HG02763 (cell line): Measurements from ENCODE around the gene KLLN.
"Not testable (repeated sequence)": the region's sequence is repeated elsewhere in the genome, so short reads cannot be mapped to it uniquely, and the experiment has no call there.

Experiments
- ATAC-seq: cut with Tn5 transposase; IDR thresholded peaks from one replicate; pipeline ENCODE4 v1.9.1; 2021; ENCODE audit warnings: mild to moderate bottlenecking, moderate library complexity; ENCODE audit not compliant: unreplicated experiment

The KLLN gene

DNA sequence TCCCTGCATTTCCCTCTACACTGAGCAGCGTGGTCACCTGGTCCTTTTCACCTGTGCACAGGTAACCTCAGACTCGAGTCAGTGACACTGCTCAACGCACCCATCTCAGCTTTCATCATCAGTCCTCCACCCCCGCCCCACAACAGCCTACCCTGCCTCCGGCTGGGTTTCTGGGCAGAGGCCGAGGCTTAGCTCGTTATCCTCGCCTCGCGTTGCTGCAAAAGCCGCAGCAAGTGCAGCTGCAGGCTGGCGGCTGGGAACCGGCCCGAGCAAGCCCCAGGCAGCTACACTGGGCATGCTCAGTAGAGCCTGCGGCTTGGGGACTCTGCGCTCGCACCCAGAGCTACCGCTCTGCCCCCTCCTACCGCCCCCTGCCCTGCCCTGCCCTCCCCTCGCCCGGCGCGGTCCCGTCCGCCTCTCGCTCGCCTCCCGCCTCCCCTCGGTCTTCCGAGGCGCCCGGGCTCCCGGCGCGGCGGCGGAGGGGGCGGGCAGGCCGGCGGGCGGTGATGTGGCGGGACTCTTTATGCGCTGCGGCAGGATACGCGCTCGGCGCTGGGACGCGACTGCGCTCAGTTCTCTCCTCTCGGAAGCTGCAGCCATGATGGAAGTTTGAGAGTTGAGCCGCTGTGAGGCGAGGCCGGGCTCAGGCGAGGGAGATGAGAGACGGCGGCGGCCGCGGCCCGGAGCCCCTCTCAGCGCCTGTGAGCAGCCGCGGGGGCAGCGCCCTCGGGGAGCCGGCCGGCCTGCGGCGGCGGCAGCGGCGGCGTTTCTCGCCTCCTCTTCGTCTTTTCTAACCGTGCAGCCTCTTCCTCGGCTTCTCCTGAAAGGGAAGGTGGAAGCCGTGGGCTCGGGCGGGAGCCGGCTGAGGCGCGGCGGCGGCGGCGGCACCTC is at the start of gene KLLN, which contains the start of gene PTEN:
KLLN (minus strand) TSS at position 481 of the 891 bp plus-strand sequence. CDS start 1,046 bp downstream, outside the sequence.
PTEN (plus strand) TSS at position 573 of the 891 bp plus-strand sequence. CDS start 845 bp downstream, outside the sequence.
- peak; percentile 34 for ATAC-seq

- not testable (repeated sequence) for ATAC-seq
Measured at GRCh38 chr10:87903396-87903795, 40.1 kb upstream of the KLLN start.

- ATAC-seq = not testable (repeated sequence)
Measured at GRCh38 chr10:87897957-87898356, 34.6 kb upstream of the KLLN start.

DNA sequence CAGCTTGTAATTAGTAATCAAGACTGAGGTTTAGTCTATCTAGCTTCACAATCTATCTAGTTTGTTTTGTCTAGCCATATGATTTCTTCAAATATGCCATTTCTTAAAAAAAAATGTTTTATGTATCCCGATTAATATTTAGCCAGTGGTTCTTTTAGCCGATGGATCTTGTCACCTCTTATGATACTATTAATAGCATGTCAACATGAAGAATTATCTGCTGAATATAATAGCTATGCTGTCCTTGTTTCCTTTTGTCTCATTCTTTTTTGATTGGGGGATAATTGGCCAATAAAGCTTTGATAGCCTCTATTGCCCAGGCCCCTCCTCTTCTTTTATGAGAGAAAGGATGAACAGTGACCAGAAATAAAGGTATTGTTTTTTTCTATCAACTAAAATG is 32.9 kb upstream of the KLLN start:
- ATAC-seq = no peak

- ATAC-seq = no peak
Measured at GRCh38 chr10:87895430-87895829, 32.1 kb upstream of the KLLN start.

- ATAC-seq = no peak
Measured at GRCh38 chr10:87887548-87888289, 24.4 kb upstream of the KLLN start.

DNA sequence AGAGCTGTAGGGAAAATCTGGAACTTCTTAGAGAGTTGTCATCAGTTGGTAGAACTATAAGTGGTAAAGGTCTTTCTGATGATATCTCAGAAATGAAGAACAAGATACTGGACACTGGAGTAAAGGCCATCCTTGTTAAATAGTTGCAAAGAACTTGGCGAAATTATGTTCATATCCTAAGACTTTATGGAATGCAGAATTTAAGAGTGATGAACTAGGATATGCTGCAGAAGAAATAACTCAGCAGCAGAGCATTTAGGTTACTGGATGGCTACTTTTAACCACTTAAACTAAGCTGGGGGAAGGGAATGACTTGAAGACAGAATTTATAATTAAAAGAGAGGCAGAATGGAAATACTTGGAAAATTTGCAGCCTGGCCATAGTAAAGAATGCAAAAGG is 23.8 kb upstream of the KLLN start:
- ATAC-seq = no peak

GRCh38 chr10:87886635-87887034 is 23.3 kb upstream of the KLLN start:
- ATAC-seq = no peak

DNA sequence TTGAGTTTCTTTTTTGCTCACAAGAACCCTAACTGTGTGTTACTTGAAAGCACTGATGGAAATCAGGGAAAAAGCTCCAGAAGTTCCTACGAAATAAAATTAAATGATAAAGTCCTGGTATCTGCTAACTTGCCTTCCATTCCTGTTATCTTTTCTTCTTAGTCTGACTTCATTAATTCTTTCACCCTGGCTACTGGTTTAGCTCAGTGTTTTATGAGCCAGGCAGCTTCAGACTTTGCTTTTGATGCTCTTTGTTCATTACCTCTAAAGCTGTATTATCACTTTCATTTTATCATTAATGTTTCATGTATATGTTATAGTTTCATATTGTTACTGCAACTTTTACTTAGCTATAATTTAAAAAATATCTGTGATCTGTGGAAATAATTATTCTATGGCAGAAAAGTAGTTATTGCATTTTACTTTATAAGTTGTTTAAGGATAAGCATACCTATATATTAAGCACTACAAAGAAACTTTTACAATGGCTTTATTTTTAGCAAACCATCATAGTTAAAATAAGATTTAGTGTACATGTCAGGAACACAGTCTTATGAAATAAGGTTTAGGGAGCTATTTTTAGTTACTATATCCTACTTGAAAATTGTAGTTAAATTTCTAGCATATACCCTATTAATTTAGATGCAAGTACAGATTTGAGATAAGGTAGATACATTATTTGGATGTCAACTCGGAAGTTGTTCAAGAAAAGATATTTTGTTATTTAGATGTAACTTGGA is 19.4 kb upstream of the KLLN start:
- no peak for ATAC-seq

DNA sequence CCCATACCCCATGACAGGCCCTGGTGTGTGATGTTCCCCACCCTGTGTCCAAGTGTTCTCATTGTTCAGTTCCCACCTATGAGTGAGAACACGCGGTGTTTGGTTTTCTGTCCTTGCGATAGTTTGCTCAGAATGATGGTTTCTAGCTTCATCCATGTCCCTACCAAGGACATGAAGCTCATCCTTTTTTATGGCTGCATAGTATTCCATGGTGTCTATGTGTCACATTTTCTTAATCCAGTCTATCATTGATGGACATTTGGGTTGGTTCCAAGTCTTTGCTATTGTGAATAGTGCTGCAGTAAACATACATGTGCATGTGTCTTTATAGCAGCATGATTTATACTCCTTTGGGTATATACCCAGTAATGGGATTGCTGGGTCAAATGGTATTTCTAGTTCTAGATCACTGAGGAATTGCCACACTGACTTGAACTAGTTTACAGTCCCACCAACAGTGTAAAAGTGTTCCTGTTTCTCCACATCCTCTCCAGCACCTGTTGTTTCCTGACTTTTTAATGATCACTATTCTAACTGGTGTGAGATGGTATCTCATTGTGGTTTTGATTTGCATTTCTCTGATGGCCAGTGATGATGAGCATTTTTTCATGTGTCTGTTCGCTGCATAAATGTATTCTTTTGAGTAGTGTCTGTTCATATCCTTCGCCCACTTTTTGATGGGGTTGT is 18.2 kb upstream of the KLLN start:
- not testable (repeated sequence) for ATAC-seq

DNA sequence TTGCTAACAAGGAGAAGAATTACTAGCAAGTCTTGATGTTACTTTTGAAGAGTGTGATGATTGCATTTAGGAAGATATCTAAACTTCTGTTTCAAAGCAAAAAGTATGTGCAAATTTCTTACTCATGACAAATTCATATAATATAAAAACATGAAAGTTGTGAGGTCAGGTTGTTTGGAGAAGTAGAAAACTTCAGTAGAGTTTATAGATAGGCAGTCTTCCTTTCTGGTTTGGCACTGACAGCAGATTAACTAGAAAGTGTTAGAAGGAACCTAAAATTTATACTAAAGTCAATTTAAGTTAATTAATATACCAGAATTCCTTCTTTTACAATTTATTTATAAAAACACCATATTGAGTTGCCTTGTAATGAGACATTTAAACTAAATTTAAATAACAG is 17.0 kb upstream of the KLLN start:
- ATAC-seq = no peak

DNA sequence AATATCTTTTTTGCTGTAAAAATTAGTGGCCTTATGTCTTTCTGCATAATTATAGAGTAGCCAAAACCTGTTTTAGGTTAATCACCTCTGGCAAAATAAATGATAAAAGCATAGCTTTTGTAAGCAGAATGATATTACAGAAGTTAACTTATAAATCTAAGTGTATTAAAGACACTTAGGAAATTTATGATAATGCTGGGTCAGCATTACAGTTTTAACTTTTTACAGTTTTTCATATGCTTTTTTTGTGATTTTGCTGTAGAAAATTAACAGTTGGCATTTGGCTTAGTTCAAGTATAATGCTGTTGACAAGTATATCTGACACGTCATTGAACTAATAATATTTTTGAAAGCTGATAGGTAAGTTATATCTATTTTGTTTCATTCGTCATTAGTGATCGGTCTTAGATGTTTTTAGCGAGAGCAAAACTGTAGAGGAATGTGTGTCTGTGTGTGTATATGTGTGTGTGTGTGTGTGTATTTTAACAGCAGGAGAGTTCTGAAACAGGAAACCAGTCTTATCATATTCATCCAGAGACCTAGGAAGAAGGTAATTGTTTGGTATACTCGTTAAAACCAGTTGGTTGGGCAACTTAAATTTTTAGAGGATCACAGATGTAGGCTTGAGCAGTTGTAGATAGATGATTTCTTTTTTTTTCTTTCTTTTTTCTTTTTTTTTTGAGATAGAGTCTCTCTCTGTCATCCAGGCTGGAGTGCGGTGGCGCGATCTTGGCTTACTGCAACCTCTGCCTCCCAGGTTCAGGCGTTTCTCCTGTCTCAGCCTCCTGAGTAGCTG is 15.5 kb upstream of the KLLN start:
- ATAC-seq = no peak

DNA sequence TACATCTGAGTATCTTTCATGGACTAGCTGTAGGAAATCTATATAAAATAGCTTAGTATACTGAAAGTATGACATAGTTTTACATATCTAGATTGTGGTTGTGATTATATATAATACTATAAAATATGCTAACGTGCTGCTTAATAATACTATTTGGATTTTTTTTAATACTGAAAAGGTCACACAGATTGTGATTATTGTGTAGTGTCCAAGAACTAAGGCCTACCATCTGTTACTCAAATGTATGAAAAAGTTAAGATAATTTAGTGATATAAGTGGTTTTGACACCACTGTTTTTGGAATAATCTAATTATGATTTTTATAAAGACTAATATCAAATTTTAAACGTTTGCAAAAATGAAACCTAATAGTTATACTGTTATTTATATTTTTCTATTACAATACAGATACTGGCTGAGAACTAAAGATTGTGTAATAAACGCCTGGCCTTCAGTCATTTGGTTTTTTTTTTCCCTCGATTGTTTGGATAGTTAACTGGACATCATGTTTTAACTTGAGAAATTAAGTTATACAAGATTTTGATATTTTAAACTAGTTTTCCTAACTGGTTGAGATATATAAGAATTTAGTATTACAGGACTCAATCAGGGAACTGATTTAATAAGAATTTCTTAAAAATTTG is 12.7 kb upstream of the KLLN start:
- no peak for ATAC-seq

DNA sequence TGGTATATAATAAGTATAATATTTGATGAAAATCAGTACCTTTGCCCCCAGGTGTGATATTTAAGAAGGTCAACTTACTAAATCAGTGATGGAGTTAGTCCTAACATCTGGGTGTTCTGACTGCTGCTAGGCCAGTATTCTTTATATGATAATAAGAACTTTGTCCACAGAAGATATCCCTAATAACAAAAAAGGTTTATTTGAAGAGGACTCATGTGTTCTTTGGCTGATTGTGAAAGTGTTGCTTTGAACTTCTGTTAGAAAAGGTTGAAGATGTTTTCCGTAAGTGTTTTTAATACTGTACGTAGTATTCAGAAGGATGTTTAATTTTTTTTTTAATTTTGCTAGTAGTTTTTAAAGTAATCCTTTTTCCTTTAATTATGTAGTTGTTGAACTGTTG is 10.3 kb upstream of the KLLN start:
- no peak for ATAC-seq

DNA sequence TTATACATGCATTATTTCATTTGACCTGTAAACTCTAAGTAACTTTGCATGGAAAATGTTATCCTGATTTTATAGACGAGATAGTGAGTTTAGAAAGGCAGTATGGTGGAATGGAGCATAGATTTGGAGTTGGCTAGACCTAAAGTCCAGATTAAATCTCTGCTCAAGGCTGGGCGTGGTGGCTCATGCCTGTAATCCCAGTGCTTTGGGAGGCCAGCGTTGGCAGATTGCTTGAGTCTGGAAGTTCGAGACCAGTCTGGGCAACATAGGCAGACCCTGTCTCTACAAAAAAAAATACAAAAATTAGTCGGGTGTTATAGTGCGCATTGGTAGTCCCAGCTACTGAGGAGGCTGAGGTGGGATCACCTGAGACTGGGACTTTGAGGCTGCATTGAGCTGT is 9.5 kb upstream of the KLLN start:
- ATAC-seq = no peak

DNA sequence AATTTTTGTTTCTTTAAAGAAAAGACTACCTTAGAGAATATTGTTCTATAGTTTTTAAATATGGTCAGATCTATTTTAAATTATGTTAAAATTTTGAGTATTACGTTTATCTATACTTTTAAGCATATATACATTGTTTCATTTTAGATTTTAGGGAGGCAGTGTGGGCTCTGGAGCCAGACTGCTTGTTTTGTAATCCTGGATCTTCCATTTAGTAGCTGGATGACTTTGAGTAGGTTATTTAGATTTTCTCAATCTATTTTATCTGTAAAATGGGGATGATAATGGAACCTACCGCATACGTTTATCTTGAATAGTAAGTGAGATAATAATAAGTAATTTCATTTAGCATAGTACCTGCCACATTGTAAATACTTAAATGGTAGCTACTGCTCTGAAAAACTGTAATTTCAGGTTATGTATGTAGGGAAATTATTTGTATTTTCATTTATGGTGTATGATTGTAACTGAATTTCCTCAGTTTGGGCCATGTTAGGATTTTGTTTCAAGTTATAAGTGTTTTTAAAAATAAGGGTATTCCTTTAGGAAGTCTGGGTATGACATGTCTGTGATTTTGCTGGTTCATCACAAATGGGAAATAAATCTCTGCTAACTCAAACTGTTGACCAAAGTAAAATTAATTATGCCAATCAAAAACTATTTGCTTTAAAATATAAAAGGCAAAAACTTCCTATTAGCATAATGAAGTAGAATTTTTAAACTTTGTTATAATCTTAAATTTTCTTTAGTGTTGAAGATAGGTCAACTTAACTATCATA is 6.6 kb upstream of the KLLN start:
- ATAC-seq = no peak

GRCh38 chr10:87869139-87869538 is 5.8 kb upstream of the KLLN start:
- ATAC-seq = not testable (repeated sequence)

GRCh38 chr10:87868277-87868676 is 4.9 kb upstream of the KLLN start:
- ATAC-seq = no peak

DNA sequence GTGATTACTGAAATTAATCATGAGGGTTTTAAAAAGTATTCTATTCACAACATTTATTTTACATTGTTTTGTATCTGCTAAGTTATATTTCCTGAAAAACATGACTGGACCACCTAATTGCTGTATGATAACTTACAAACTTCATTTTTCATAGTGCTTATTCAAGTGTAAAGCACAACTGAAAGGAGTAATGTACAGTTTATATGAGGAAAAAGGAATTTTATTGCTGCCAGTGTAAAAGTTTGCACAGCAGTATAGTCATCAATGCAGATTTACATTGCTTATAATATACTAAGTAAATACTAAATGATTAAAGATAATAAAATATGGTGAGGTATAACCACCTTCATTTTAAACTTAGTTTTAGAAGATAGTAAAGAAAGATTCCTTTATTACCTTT is 4.1 kb upstream of the KLLN start:
- ATAC-seq = no peak
